Measurements from ENCODE around the gene KNL1. TPM values are rescaled to one million over a fixed set of nuclear protein-coding genes. Genes with fewer than 3 reads are reported as not detected.

The KNL1 gene
- total RNA-seq, 1 experiment from 2014 or later, result 28.9 TPM

- BruUV-seq (replicated peaks), result no TSS peak
- no peaks in the 10 kb centered on the region for H3K27me3 ChIP-seq (ENCODE audit: control insufficient read depth, insufficient read depth, low read length)
Measured at GRCh38 chr15:40685376-40685775, 91.3 kb downstream of the KNL1 start.

GRCh38 chr15:40688932-40689799 lies 95.1 kb downstream of the KNL1 start:
- no peak overlapping the region for H3K4me3 ChIP-seq (ENCODE audit: low read depth in 2 of 2, low read length in 2 of 2)
- no peaks in the 10 kb centered on the region for H3K36me3 ChIP-seq (ENCODE audit: control insufficient read depth, insufficient read depth, low read length)
- in situ Hi-C loops (cut with HindIII; ENCODE audit: low pct_unique_long_range_greater_than_20kb, low sequenced_read_pairs), result no loop called here
- no peak for ATAC-seq
- no TSS peak for BruUV-seq (replicated peaks)
- H3K27me3 ChIP-seq (ENCODE audit: control insufficient read depth, insufficient read depth, low read length), result no peaks in the 10 kb centered on the region
- no peaks in the 10 kb centered on the region; the same call in 1 of the 2 replicates for H3K4me1 ChIP-seq (ENCODE audit: control insufficient read depth, insufficient read depth, low read length)
- DNase-seq (ENCODE audit: low read depth, low spot score), result no peak
- intact Hi-C loops (cut with micrococcal nuclease; ENCODE audit: unreplicated experiment), result no loop called here
- POLR2A ChIA-PET, result no interaction called here
- H3K27ac ChIP-seq (ENCODE audit: low read length), result no peak overlapping the region
- H3K9me3 ChIP-seq (ENCODE audit: control insufficient read depth, insufficient read depth, low read depth, low read length), result no peaks in the 10 kb centered on the region
- CTCF ChIA-PET, result no interaction called here
- no peak for TF ChIP-seq TCF7L2 (IDR thresholded peaks at IDR 0.05; ENCODE audit: low read depth, low read length)
- TF ChIP-seq REST (IDR thresholded peaks at IDR 0.05; ENCODE audit: insufficient read depth in 1 of 2, low read depth in 2 of 2, low read length in 1 of 2), result no peak
- TF ChIP-seq SIN3A (IDR thresholded peaks at IDR 0.05; ENCODE audit: borderline replicate concordance, insufficient read depth, low read depth, low read length), result no peak
- 0 out of 2 replicates have a peak, but pooled peaks have one; percentile 18 for TF ChIP-seq POLR2AphosphoS5 (IDR thresholded peaks at IDR 0.05; ENCODE audit: low read depth, low read length)

More at GRCh38 chr15:40685376-40685775, 91.3 kb downstream of the KNL1 start:
- Histone ChIP-seq H3K4me3 (ENCODE audit: low read depth in 2 of 2, low read length in 2 of 2) (no peak overlapping the region), H3K4me1 (ENCODE audit: control insufficient read depth, insufficient read depth, low read length) (no peaks in the 10 kb centered on the region; the same call in 1 of the 2 replicates), H3K36me3 (ENCODE audit: control insufficient read depth, insufficient read depth, low read length) (no peaks in the 10 kb centered on the region), H3K9me3 (ENCODE audit: control insufficient read depth, insufficient read depth, low read depth, low read length) (no peaks in the 10 kb centered on the region), H3K27ac (ENCODE audit: low read length) (no peak overlapping the region)
- DNase-seq (ENCODE audit: low read depth, low spot score), result no peak
- in situ Hi-C loops (cut with HindIII; ENCODE audit: low pct_unique_long_range_greater_than_20kb, low sequenced_read_pairs), result no loop called here
- ChIA-PET CTCF (interaction anchor here (0.7 kb wide), 1 partner anchor 80 kb away, joined by 3 read pairs; no protein-coding TSS in a partner anchor), POLR2A (no interaction called here)
- TF ChIP-seq CTCF (IDR thresholded peaks at IDR 0.05), result no peak
- TF ChIP-seq REST (IDR thresholded peaks at IDR 0.05; ENCODE audit: insufficient read depth in 1 of 2, low read depth in 2 of 2, low read length in 1 of 2), result no peak
- TF ChIP-seq POLR2AphosphoS5 (IDR thresholded peaks at IDR 0.05; ENCODE audit: low read depth, low read length), result no peak
- no peak for TF ChIP-seq SIN3A (IDR thresholded peaks at IDR 0.05; ENCODE audit: borderline replicate concordance, insufficient read depth, low read depth, low read length)
- TF ChIP-seq TCF7L2 (IDR thresholded peaks at IDR 0.05; ENCODE audit: low read depth, low read length), result no peak
- no peak for ATAC-seq
- intact Hi-C loops (cut with micrococcal nuclease; ENCODE audit: unreplicated experiment), result no loop called here

Data from Panc1 (cell line).